Smooth muscle cell of the brain vasculature (primary cell): ENCODE results near the gene SKIC8.
"Not testable (repeated sequence)": the region's sequence is repeated elsewhere in the genome, so short reads cannot be mapped to it uniquely, and the experiment has no call there.

Experiments
- DNase-seq: peaks from one replicate; pipeline ENCODE4 v3.0.0-alpha.2; 2012; ENCODE audit warnings: low read depth, low spot score

The SKIC8 gene

DNA sequence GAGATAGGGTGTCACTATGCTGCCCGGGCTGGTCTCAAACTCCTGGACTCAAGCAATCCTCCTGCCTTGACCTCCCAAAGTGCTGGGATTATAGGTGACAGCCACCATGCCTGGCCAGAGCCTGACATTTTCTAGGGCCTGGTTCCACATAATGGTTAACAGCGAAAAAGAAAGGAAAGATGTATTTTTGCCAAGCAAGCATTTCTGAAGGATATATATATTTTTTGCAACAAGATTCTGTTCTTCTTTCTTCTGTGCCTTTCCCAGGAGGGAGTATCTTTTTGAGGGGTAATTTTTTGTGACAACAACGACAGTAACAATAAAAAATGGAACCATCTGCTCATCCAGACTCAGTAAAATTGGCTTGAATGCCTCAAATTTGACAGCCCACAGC, 43.4 kb downstream of the SKIC8 start:
- no peak for DNase-seq

DNA sequence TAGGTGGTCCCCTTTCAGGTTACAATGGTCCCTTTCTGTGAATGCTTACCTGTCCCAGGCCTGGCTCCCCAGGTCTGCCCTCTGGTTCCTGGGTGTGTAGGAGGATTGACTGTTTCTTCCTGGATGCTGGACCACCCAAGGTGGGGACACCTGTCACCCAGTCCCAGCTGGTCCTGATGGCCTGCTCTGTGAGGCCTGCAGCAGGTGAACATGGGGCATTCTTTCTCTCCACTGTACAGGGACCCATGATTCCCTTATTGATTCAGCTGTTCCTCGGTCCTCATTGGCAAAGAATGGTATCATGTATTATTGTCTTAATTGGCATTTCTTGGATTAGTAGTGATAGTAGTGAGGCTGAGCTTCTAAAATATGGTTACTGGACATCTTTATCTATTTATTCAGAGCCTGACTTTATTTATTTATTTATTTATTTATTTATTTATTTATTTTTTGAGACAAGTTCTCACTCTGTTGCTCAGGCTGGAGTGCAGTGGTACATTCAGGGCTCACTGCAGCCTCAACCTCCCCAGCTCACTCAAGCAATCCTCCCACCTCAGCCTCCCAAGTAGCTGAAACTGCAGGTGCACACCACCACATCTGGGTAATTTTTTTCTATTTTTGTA, 43.9 kb downstream of the SKIC8 start:
- DNase-seq, result no peak

DNA sequence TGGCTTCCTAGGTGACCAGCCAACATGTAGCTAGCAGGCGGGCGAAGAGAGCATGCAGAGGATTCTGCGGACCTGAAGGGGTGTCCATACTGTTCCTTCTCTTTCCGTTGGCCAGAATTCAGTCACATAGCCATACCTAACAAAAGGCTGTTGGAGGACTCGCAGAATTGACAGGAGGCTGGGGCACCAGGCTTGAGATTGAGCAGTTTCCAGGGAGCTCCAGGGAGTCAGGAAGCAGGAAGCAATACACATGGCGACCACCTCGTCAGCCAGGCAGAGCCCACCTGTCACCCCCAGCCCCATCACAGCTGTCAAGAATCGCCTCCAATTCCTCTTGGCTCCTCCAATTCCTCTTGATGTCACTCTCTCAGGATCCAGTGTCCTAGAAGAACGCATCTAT, 48.3 kb downstream of the SKIC8 start:
- DNase-seq, result no peak

DNA sequence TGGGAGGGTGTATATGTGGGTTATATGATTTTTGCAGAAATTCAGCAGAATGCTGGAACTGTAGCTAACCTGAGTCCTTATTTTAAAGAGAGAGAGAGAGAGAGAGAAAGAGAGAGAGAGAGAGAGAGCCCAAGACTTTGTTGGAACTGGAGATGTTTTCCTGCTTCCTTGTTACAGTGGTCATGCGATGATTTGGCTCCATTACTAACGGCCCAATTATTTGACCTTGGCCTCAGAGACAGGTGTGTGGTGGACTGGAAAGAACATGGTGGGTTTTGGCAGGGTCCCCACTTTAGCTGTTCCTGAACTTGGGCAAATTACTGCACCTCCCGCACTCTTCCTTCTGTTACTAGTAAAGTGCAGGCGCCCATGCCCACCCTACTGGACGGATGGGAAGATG, 50.3 kb downstream of the SKIC8 start:
- DNase-seq, result no peak

DNA sequence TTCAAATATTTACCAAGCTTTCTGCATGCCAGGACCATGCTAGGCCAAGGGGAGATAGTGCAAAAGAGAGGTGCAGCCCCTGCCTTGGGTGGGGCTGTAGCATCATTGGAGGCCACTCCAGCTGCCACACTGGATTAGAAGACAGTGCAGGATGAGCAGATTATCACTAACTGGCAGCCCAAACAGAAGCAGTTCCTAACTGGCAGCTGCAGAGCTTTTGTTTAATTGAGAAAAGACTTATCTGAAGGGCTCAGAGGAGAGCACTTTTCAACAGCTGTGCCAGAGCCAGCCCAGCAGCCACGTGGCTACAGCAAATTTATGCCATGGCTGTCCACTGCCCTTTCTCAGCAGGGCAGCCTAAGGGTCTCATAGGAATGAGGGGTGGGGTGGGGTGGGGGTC, 51.5 kb downstream of the SKIC8 start:
- no peak for DNase-seq

DNA sequence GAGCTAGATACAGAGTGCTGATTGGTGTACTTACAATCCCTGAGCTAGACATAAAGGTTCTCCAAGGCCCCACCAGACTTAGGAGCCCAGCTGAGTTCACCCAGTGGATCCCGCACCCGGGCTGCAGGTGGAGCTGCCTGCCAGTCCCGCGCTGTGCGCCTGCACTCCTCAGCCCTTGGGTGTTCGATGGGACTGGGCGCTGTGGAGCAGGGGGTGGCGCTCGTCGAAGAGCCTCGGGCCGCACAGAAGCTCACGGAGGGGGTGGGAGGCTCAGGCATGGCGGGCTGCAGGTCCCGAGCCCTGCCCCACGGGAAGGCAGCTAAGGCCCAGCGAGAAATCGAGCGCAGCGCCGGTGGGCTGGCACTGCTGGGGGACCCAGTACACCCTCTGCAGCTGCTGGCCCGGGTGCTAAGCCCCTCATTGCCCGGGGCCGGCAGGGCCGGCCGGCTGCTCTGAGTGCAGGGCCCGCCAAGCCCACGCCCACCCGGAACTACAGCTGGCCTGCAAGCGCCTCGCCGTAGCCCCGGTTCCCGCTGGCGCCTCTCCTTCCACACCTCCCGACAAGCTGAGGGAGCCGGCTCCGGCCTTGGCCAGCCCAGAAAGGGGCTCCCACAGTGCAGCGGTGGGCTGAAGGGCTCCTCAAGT, 53.3 kb downstream of the SKIC8 start:
- not testable (repeated sequence) for DNase-seq

DNA sequence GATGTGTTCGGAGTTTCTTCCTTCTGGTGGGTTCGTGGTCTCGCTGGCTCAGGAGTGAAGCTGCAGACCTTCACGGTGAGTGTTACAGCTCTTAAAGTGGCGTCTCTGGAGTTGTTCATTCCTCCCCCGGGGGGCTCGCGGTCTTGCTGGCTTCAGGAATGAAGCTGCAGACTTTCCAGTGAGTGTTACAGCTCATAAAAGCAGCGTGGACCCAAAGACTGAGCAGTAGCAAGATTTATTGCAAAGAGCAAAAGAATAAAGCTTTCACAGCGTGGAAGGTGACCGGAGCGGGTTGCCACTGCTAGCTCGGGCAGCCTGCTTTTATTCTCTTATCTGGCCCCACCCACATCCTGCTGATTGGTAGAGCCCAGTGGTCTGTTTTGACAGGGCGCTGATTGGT, 54.0 kb downstream of the SKIC8 start:
- DNase-seq, result not testable (repeated sequence)

DNA sequence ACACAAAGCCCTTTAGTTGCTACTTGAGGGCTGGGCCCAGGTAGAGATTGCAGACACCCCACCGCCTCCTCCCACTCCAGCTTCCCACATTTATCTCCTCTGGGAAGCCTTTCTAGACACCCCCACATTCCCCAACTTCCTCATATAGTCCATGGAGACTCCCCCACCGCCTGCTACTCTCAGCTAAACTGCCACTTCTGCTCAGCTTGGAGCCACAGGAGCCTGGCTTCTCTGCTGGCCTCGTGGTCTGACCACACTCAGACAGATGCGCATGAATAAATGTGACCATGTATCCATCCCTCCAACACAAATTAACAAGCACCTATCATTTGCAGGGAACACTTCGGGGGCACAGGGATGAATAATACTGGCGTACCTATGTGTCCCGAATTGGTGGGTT, 54.5 kb downstream of the SKIC8 start:
- DNase-seq, result no peak

DNA sequence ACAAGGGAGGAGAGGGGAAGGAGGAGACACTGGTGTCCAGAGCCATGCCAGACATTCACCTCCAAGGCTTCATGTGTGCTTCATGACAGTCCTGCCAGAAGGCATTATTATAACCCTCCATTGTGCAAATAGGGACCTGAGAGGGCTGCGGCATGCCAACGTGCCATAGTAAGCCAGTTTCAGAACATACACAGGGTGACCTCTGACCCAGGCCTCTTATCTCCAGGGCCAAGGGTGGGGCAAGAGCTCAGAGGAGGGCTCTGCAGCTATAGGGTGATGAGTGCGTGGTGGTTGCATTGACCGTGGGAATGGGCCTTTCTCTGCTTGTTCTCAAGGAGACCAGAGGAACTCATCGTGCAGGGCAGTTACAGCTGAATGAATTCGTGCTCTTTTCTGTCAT, 55.3 kb downstream of the SKIC8 start:
- no peak for DNase-seq

DNA sequence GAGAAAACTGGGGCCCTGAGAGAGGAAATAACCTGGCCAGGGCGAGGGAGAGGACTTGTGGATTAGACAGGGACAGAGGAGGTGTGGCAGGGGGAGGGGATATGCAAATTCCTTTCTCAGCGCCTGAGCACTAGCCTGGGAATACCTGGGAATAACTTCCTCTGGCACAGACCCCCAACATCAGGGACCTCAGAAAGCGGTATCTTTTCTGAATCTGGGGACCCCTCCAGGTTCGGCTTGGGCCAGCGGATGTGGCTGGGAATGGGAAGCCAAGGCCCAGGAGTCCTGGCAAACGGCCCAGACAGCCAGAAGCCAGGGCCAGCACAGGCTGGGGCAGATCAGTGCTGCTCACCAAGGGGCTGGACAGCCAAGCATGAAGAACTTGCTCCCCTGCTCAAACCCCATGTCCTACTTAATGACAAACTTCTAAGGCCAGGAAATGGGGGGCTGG, 55.9 kb downstream of the SKIC8 start:
- DNase-seq, result peak; percentile 35

DNA sequence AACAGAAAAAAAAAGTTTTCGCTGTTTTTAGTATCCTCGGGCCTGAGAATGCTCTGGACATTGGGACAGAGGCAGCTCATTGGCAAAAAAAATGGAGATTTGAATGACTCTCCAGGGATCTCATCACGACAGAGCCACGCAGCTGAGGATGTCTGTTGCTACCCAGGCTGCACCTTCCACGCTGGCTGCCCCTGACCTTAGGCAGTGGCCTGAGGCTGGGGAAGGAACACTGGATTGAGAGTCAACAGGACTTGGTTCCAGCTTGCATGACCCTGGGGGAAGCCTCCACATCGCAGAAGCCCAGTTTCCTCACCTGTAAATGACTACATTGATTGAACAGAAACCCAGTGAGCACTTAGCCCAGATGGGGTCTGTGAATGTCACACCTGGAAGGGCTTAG, 56.4 kb downstream of the SKIC8 start:
- DNase-seq, result no peak

DNA sequence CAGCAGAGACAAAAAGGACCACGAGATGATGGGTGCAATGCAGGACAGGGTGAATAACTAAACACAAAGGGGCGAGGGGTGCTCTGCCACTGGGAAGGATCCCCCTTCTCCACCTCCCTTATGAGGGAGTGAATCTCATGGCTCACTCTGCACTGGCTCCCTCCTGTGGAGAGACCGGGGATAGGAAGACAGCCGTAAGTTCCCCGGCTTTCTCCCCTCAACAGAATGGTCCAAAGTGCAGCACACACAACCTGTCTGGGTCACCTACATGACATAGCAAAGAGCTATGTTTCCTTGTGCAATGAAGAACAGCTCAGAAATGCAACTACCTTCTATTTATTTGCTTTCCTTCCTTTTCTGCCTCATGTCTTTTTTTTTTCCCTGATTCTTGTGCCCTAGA, 57.3 kb downstream of the SKIC8 start:
- no peak for DNase-seq

DNA sequence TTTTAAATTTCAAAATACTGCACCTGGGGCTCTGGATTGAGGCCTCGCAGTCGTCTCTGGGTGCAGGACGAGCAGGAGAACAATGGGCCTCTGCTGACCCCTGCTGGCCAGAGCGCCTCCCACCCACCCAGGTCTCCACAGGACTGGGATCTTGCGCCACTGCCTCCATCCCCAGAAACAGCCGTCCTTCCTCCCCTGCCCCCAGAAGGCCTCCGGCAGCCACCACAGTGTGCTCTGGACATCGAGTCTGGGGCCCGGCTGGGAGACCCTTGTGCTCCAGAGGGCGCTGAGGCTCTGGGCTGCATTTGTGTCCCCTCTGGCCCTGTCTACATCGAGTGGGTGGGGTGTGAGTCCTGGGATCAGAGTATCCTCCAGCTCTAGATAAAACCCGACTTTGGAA, 58.4 kb downstream of the SKIC8 start:
- DNase-seq, result peak; percentile 33

DNA sequence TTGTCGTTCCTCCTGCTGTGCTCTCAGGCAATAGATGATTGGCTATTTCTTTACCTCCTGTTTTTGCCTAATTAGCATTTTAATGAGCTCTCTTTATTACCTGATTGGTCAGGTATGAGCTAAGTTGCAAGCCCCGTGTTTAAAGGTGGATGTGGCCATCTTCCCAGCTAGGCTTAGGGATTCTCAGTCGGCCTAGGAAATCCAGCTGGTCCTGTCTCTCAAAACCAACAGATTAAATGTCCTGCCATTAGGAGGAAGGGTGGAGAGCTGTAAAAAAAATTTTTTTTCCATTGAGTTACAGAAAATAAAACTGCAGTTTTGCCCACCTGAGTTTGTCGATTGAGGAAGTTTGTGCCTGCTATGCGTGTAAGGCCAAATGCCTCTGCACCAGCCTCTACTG, 59.6 kb downstream of the SKIC8 start:
- no peak for DNase-seq

DNA sequence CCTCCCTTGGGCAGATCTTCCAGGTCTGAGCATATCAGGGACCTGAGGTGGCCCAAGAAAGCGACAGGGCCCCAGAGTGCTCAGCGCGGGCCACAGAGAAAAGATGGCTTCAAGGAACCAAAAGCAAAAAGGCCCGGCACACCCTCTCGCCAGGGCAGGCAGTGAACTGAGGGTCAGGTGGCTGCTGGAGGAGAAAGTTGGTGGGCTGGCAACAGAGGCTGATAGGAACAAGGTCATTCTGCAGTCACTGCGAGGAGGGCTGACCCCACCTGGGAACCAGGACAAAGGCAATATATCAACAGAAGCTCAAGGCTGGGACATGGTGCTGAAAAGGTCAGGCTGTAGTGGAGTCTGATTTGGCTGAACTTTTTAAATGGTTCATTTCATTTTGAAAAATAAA, 62.3 kb downstream of the SKIC8 start:
- DNase-seq, result no peak

DNA sequence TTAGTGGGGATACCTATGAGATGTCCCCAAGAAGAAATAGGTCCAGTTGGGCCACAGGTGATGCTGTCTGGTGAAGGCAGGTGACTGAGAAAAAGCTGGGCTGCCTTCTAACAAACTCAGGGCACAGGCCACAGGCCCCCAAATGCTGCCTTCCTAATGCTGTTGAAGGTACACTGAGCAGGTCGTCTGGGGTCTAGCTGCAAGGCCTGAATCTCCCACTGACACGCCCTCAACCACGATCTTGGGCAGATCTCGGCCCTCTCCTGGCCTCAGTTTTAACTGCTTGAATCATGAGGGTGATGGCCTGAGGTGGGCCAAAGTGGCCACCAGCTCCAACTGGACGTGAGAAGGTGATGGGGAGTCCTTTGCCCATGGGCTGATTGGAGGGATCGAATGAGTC, 62.9 kb downstream of the SKIC8 start:
- no peak for DNase-seq

DNA sequence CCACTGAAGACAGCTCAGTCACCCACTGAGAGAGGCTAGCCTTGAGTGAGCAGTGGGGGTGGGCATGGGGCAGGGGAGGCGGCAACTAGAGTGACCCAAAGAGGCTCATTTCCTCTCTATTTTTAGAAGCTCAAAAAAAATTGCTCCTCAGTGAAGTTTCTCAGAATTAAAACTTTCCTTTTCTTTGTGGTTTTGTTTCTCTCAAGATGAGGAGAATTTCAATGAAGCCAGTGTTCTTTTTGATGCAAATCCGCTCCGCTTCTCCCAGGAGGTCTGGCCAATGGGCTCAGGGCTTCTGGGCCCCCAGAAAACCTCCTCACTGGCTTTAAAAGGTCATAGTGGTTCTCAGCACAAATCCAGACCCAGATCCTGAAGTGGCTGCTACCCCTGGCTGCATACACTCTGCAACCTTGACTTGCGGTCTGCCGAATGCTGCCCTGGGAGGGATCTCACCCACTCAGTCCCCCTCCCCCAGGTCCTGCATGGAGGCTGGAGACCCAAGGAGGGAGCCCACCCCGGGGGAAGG, 64.8 kb downstream of the SKIC8 start, which contains the start of gene ACSBG1:
TSS of gene ACSBG1 (minus strand) at position 51 of the 526 bp plus-strand sequence. CDS start 64 bp downstream, outside the sequence.
- DNase-seq, result no peak

DNA sequence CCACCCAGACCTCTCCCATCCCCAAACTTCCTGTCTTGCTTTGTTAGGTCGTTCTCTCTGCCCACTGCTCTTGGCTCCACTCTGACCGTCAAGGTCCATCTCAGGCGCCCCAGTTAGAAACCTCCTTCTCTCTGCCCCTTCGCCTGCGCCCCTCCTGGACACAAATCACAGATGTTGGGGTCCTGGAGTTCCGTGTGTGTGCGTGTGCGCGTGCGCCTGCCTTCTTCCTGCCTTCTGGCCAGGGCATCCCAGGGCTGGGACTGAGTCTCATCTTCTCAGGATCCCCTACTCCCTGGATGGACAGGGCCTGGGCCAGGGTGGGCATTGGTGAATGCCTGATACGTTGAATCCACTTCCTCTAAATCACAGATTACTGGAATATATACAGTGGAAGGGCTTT, 65.9 kb downstream of the SKIC8 start:
- DNase-seq, result no peak
